22Rv1 (cell line): Measurements from ENCODE around the gene GPRIN1.

Experiments used
- ZFX ChIP-seq: fragments of 450-650 bp; IDR thresholded peaks from 2 replicates; pipeline ENCODE4 v1.6.1; 2017; ENCODE audit warnings: antibody characterized with exemption, borderline replicate concordance
- TF ChIP-seq, protein P1 (sequence below): fragments of 450-650 bp; IDR thresholded peaks from 2 replicates; pipeline ENCODE4 v1.5.1; 2017; ENCODE audit warnings: mild to moderate bottlenecking

DNA sequence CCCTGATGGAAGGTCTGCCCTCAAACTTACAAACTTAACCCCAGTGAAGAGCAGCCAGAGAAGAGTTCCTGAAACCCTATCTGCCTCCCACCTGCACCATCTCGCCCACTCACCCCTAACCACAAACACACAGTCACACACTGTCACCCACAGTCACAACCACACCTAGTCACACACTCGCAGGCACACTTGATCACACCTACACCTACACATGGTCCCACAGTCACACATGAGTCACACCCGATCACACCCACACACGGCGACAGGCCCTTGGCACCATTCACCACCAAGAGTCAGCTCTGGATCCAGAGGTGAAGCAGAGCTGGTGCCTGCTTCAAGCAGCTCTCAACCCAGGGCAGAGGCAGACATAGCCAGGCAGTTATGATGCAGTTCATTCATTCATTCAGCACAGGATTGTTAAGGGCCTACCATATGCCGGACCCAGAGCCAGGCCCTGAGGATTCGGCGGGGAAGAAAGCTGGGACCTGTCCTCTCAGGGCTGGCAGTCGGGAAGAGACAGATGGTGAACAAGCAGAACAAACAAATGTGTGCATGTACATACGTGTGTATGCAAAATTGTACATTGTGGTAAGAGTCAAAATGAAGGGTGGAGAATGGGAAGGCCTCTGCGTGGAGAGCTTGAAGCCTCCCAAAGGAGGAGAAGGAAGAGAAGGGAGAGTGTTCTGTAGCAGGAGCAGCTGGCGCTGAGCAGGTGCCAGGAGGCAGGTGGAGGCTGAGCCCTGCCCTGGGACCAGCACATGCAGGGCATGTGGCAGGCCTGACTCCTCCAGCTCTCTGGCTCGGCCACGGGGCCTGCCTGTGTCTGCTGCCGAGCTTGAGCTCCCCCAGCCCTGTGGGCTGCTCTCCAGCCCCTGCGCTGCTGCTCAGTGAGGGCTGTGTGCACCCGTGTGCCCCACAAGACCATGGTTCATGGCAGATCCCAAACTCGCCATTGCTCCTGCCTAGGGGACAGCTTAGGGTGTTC, 43.7 kb upstream of the GPRIN1 start:
- TF ChIP-seq, protein P1, sequence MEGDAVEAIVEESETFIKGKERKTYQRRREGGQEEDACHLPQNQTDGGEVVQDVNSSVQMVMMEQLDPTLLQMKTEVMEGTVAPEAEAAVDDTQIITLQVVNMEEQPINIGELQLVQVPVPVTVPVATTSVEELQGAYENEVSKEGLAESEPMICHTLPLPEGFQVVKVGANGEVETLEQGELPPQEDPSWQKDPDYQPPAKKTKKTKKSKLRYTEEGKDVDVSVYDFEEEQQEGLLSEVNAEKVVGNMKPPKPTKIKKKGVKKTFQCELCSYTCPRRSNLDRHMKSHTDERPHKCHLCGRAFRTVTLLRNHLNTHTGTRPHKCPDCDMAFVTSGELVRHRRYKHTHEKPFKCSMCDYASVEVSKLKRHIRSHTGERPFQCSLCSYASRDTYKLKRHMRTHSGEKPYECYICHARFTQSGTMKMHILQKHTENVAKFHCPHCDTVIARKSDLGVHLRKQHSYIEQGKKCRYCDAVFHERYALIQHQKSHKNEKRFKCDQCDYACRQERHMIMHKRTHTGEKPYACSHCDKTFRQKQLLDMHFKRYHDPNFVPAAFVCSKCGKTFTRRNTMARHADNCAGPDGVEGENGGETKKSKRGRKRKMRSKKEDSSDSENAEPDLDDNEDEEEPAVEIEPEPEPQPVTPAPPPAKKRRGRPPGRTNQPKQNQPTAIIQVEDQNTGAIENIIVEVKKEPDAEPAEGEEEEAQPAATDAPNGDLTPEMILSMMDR, result no peak
- no peak for TF ChIP-seq ZFX
